Spleen (tissue), 7 donors: Measurements from ENCODE around the gene MACROD2.

Experiments used
- POLR2AphosphoS5 ChIP-seq, 3 donors: sonication (generic); formaldehyde crosslinking; IDR thresholded peaks; one replicate each; pipeline ENCODE4 v1.5.1; 2017; ENCODE audit warnings: antibody characterized with exemption in 3 of 3
- TF ChIP-seq, protein P1 (sequence below), 11 experiments: fragments of 200-600 bp in 7 of 11; fragments of 450-650 bp in 4 of 11; sonication (generic) in 4 of 11; IDR thresholded peaks in 8 of 11; conservative IDR thresholded peaks in 3 of 11; 1 replicate in 7 of 11; 2 replicates in 4 of 11; pipeline versions ENCODE4 v1.4.0 to v1.8.0; 2016 to 2021; ENCODE audit warnings: antibody characterized with exemption in 11 of 11, inconsistent platforms in 4 of 11, mild to moderate bottlenecking in 1 of 11
- donor health status: DM: no; HTN: no; CAD: no; lungs with moderate emphysema.
- donor health status: DM: no; HTN: no; CAD: no.
- donor health status: DM: no; HTN: no; CAD: no.

DNA sequence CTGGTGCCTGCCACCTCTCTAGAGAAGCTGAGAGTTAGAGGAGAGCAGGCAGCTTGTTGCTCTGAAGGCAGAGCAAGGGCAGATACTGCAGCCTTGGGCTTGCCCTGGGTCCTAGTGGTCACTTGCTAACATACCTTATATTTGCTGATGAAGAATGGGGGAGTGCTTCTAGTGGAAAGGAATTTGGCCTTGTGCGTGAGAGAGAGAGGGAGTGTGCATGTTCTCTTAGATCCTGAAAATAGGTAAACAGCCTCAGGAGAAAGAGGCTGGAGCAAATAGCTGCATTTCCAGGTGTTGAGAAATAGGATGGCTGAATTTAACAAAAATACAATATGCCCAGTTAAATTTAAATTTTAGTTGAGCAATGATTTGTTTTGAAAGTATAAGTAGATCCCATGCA, 1066.6 kb downstream of the MACROD2 start:
- TF ChIP-seq, protein P1, sequence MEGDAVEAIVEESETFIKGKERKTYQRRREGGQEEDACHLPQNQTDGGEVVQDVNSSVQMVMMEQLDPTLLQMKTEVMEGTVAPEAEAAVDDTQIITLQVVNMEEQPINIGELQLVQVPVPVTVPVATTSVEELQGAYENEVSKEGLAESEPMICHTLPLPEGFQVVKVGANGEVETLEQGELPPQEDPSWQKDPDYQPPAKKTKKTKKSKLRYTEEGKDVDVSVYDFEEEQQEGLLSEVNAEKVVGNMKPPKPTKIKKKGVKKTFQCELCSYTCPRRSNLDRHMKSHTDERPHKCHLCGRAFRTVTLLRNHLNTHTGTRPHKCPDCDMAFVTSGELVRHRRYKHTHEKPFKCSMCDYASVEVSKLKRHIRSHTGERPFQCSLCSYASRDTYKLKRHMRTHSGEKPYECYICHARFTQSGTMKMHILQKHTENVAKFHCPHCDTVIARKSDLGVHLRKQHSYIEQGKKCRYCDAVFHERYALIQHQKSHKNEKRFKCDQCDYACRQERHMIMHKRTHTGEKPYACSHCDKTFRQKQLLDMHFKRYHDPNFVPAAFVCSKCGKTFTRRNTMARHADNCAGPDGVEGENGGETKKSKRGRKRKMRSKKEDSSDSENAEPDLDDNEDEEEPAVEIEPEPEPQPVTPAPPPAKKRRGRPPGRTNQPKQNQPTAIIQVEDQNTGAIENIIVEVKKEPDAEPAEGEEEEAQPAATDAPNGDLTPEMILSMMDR (IDR thresholded peaks at IDR 0.05 in 8 of 11, conservative IDR thresholded peaks at IDR 0.05 in 3 of 11) = no peak
- TF ChIP-seq POLR2AphosphoS5 (IDR thresholded peaks at IDR 0.05) = no peak
